GM23248 (cell line): Measurements from ENCODE around the gene PEX10. TPM values are rescaled to one million over a fixed set of nuclear protein-coding genes. Genes with fewer than 3 reads are reported as not detected.
A peak's percentile ranks its signal among the peaks of the same experiment; 100 is the strongest.

Source experiments
- DNase-seq: peaks from one replicate; pipeline ENCODE4 v3.0.0-alpha.2; 2015
- H2AFZ ChIP-seq: fragments of 200-600 bp; sonication (generic); 2 replicates; pipeline ENCODE4 v1.6.1; 2016; ENCODE audit warnings: antibody characterized with exemption
- H3F3A ChIP-seq: fragments of 200-600 bp; sonication (generic); 2 replicates; pipeline ENCODE4 v1.6.1; 2016; ENCODE audit warnings: mild to moderate bottlenecking, antibody characterized with exemption, mixed run types; ENCODE audit not compliant: insufficient read depth
- H3K27ac ChIP-seq: fragments of 200-600 bp; sonication (generic); 2 replicates; pipeline ENCODE4 v1.5.1; 2016; ENCODE audit warnings: mild to moderate bottlenecking
- H3K27me3 ChIP-seq: fragments of 200-600 bp; sonication (generic); replicated peaks from 2 replicates; pipeline ENCODE4 v1.6.1; 2016; ENCODE audit warnings: mild to moderate bottlenecking; ENCODE audit not compliant: insufficient read depth
- H3K36me3 ChIP-seq: fragments of 200-600 bp; sonication (generic); 2 replicates; pipeline ENCODE4 v1.6.1; 2016; ENCODE audit warnings: low read depth, mild to moderate bottlenecking
- H3K4me1 ChIP-seq: fragments of 200-600 bp; sonication (generic); 2 replicates; pipeline ENCODE4 v1.6.1; 2016; ENCODE audit warnings: mild to moderate bottlenecking; ENCODE audit not compliant: insufficient read depth
- H3K4me2 ChIP-seq: fragments of 200-600 bp; sonication (generic); one replicate; pipeline ENCODE4 v1.6.1; 2016; ENCODE audit warnings: mild to moderate bottlenecking; ENCODE audit not compliant: unreplicated experiment
- H3K4me3 ChIP-seq: fragments of 200-600 bp; sonication (generic); 2 replicates; pipeline ENCODE4 v1.5.1; 2016; ENCODE audit warnings: mild to moderate bottlenecking
- H3K79me2 ChIP-seq: fragments of 200-600 bp; sonication (generic); 2 replicates; pipeline ENCODE4 v1.6.1; 2016; ENCODE audit warnings: mild to moderate bottlenecking; ENCODE audit not compliant: insufficient read depth
- H3K9ac ChIP-seq: fragments of 200-600 bp; sonication (generic); 2 replicates; pipeline ENCODE4 v1.6.1; 2016; ENCODE audit warnings: mild to moderate bottlenecking
- H3K9me2 ChIP-seq: fragments of 200-600 bp; sonication (generic); 2 replicates; pipeline ENCODE4 v1.6.1; 2016; ENCODE audit warnings: mixed run types, mild to moderate bottlenecking, moderate library complexity; ENCODE audit not compliant: insufficient read depth
- H3K9me3 ChIP-seq: fragments of 200-600 bp; sonication (generic); one replicate; pipeline ENCODE4 v1.6.1; 2017; ENCODE audit warnings: low read depth
- H4K20me1 ChIP-seq: fragments of 200-600 bp; sonication (generic); 2 replicates; pipeline ENCODE4 v1.6.0; 2016; ENCODE audit not compliant: insufficient read depth
- EZH2 ChIP-seq: fragments of 200-600 bp; sonication (generic); IDR thresholded peaks from 2 replicates; pipeline ENCODE4 v1.6.1; 2018; ENCODE audit warnings: antibody characterized with exemption, mild to moderate bottlenecking; ENCODE audit not compliant: insufficient read depth, poor library complexity, severe bottlenecking
- EZH2phosphoT487 ChIP-seq: fragments of 200-600 bp; sonication (generic); IDR thresholded peaks from 2 replicates; pipeline ENCODE4 v1.6.1; 2018; ENCODE audit warnings: antibody characterized with exemption, moderate library complexity, mild to moderate bottlenecking, low read depth; ENCODE audit not compliant: insufficient read depth
- WGBS, 2 experiments: methylation state at CpG; one replicate each; pipeline ENCODE4 v1.1.6; 2015 to 2017; ENCODE audit warnings: low lambda C conversion rate in 2 of 2, low coverage in 1 of 2; ENCODE audit errors: missing lambda C conversion rate in 2 of 2; 5-methylcytosine and 5-hydroxymethylcytosine counted together
- in situ Hi-C: fragments of 300-500 bp; cut with MboI; formaldehyde crosslinking; loops from 2 replicates; pipeline ENCODE4 v1.15.0; 2020
- polyA plus RNA-seq: library from polyadenylated mRNA; unstranded; fragments of >200 nt; fragmentation: Nextera tagmentation; extraction: Ambion mirVana; gene quantifications from 2 replicates; pipeline ENCODE4 v1.2.1, GENCODE V29; 2016
- total RNA-seq: library from RNA; depleted of rRNA; stranded (reverse); fragments of >200 nt; shearing (Covaris generic); gene quantifications from 2 replicates; pipeline ENCODE4 v1.2.3, GENCODE V29; 2014

PEX10 gene
- total and polyA plus RNA-seq, 2 experiments from 2014 or later, result 24.7 to 51.3 TPM

DNA sequence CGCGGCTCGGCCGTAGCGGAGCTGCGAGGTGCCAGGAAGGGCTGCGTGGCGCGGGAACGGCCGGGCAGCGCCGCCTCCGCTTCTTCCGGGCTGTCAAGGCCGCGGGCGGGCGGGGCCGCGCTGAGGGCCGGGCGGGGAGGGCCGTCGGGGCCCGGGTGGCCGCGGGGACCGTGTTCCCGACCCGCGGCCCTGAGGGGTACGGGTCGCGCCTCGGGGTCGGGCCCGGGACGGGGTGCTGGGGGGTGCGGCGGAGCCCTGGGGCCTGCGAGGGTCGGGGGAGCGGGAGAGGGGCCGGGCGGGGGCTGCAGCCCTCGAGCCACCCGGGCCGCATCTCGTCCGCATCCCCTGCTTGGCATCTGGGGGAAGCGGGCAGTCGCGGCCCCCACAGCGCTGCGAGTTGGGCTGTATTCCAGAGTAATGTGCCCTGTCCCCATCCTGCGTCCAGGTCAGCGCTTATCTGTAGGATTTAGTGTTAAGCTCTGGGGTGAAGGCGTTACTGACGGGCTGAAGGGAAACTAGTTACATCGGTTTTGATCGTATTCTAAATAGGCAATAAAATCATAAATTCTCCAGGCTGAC lies 20.3 kb downstream of the PEX10 start:
- Histone ChIP-seq H3K27ac (peak overlapping the region; percentile 39; the same call in 1 of the 2 replicates), H3F3A (no peaks in the 10 kb centered on the region), H3K9me2 (no peaks in the 10 kb centered on the region), H3K4me3 (peak overlapping the region; percentile 85), H3K4me2 (peak overlapping the region; percentile 98), H4K20me1 (no peaks in the 10 kb centered on the region), H3K9me3 (no peaks in the 10 kb centered on the region), H2AFZ (no peak overlapping the region), H3K4me1 (peaks cover 11% of the 10 kb centered on the region), H3K9ac (peak overlapping the region; percentile 89), H3K27me3 (no peaks in the 10 kb centered on the region), H3K36me3 (no peaks in the 10 kb centered on the region; the same call in 1 of the 2 replicates), H3K79me2 (peaks cover 67% of the 10 kb centered on the region)
- 1% methylated on average over 25 to 31 of the region's 62 CpGs for WGBS, 2 experiments
- DNase-seq, result peak; percentile 47
- TF ChIP-seq EZH2phosphoT487 (no peak), EZH2 (no peak)
- in situ Hi-C loops, result no loop called here

DNA sequence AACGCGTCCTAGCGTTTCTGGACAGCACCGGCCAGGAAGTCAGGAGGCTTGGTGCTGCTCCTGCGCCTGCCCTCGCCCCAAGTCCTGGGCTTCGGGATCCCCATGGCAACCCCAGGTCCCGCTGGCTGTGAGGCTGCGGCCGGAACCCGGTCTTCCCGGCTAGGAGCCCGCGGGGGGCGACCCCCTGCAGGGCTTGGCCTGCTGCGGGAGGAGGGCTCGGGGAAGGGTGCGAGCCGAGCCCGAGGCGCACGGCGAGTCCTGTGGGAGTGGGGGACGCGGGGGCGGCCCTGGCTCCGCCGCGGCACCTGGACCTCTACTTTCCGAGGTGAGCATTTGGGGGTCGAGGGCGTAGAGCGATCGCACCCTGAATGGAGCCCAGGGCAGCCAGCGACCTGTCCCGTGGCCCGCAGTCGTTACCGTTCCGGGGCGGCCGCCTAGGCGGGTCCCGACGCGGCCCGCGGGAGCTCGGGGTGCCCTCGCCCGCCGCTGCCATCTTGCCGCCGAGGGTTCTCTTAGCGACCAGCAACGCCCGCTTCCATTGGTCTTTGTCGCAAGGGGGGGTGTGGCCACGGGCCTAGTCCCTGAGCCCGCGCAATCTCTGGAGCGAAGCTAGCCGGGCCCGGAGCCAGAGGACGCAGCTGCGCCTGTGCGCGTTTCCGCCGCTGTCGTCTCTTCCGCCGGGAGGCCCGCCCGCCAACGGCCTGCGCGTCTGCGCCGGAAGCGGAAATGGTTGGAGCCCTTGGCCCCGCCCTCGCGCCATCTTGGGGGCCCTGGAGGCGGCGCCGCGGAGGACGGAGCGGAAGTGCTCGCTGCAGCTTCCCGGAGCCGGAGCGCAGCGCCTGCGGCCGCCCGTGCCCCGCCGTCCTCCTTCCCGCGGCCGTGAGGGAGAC lies 21.1 kb downstream of the PEX10 start, which contains the start of the genes MORN1 and RER1:
Gene MORN1, minus strand, starts transcription at position 514 of the 890 bp plus-strand sequence. Its CDS starts 21 bp downstream, at position 493.
Gene RER1, plus strand, starts transcription at position 801 of the 890 bp plus-strand sequence. CDS start 3,950 bp downstream, outside the sequence.
- TF ChIP-seq EZH2 (no peak), EZH2phosphoT487 (no peak)
- H3K27ac ChIP-seq, result peak within 1 kb of the TSS; percentile 55
- H3K36me3 ChIP-seq, result no peaks in the 10 kb centered on the region; the same call in 1 of the 2 replicates
- peak within 1 kb of the TSS; percentile 98 for H3K4me2 ChIP-seq
- no peaks in the 10 kb centered on the region for H3K9me3 ChIP-seq
- peaks cover 60% of the 10 kb centered on the region for H3K79me2 ChIP-seq
- peak within 1 kb of the TSS; percentile 89 for H3K9ac ChIP-seq
- peak within 1 kb of the TSS; percentile 82 for H2AFZ ChIP-seq
- H4K20me1 ChIP-seq, result no peaks in the 10 kb centered on the region
- H3K4me3 ChIP-seq, result peak within 1 kb of the TSS; percentile 88
- peak; percentile 100 for DNase-seq
- H3F3A ChIP-seq, result no peaks in the 10 kb centered on the region
- no peaks in the 10 kb centered on the region for H3K9me2 ChIP-seq
- in situ Hi-C loops, result no loop called here
- WGBS, 2 experiments, result 0 to 1% methylated on average over 88 to 91 of the region's 103 CpGs
- H3K27me3 ChIP-seq, result no peaks in the 10 kb centered on the region
- peaks cover 11% of the 10 kb centered on the region for H3K4me1 ChIP-seq

DNA sequence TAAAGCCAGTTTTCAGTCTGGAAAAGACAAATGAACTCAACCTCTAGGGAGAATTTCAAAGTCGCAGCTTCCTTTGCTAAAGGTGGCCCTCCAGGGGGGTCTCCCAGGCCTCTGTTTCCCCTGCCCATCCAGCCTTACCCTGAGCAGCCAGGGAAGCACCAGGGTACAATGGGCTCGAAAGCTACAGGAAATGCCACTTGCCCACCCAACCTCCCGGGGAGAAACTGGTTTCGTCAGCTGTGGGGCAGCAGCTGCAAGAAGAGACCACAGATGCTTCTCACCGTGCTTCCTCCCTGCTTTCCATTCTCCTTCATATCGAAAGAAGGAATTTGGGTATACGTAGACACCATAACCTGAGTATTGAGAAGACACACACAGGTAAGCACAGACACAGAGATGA lies 22.7 kb downstream of the PEX10 start:
- no peak overlapping the region for H3K4me2 ChIP-seq
- no peak overlapping the region for H2AFZ ChIP-seq
- 0 out of 2 replicates have a peak overlapping the region, but pooled peaks have one; percentile 14 for H3K9ac ChIP-seq
- H3F3A ChIP-seq, result no peaks in the 10 kb centered on the region
- H3K79me2 ChIP-seq, result peaks cover 44% of the 10 kb centered on the region
- DNase-seq, result no peak
- peaks cover 11% of the 10 kb centered on the region for H3K4me1 ChIP-seq
- no peaks in the 10 kb centered on the region for H3K9me2 ChIP-seq
- H3K36me3 ChIP-seq, result no peaks in the 10 kb centered on the region; the same call in 1 of the 2 replicates
- H3K27me3 ChIP-seq, result no peaks in the 10 kb centered on the region
- TF ChIP-seq EZH2 (no peak), EZH2phosphoT487 (no peak)
- H4K20me1 ChIP-seq, result no peaks in the 10 kb centered on the region
- no peak overlapping the region for H3K27ac ChIP-seq
- WGBS, 2 experiments, result 91% methylated on average over 7 of the region's 7 CpGs
- H3K9me3 ChIP-seq, result no peaks in the 10 kb centered on the region
- no peak overlapping the region for H3K4me3 ChIP-seq
- in situ Hi-C loops, result no loop called here

DNA sequence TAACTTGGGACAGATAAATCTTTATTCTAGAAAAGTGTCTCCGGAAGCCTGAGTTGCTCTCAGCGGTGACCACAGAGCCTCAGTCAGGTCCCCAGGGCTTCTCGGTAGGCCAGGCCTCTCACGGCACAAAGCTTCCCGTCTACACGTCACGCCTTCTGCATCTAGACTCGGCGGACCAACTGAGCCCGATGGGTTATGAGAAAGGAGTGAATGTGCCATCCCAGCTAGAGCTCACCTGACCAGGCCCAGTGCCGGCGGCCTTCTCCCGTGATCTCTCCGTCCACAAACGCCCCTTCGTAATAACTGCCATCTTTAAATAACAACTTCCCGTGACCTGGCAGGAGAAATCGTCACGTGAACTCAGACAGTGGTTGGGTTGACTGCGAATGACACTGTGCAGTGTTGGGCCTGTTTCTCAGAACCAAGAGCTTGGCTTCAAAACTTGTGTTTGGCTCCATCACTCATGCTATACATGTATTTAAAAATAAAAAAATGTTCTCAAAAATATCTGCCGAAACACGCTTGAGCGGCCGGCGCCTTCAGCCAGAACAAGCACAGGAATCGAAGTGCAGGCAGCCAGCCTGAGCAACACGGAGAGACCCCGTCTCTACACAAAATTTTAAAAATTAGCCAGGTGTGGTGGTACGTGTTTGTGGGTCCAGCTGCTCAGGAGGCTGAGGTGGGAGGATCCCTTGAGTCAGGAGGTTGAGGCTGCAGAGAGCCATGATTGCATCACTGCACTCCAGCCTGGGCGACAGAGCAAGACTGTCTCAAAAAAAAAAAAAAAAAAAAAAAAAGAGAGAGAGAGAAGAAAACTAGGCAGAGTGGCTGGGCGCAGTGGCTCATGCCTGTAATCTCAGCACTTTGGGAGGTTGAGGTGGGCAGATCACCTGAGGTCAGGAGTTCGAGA lies 24.1 kb downstream of the PEX10 start:
- Histone ChIP-seq H3K9me3 (no peaks in the 10 kb centered on the region), H3K36me3 (no peaks in the 10 kb centered on the region; the same call in 1 of the 2 replicates), H3K4me3 (no peak overlapping the region), H3K4me1 (peaks cover 6% of the 10 kb centered on the region), H4K20me1 (no peaks in the 10 kb centered on the region), H3K27me3 (no peaks in the 10 kb centered on the region), H3F3A (no peaks in the 10 kb centered on the region), H3K9me2 (no peaks in the 10 kb centered on the region), H3K79me2 (peaks cover 30% of the 10 kb centered on the region), H3K4me2 (no peak overlapping the region), H2AFZ (no peak overlapping the region), H3K9ac (no peak overlapping the region), H3K27ac (no peak overlapping the region)
- 94 to 96% methylated on average over 31 to 32 of the region's 32 CpGs for WGBS, 2 experiments
- TF ChIP-seq EZH2phosphoT487, result no peak
- TF ChIP-seq EZH2, result no peak
- in situ Hi-C loops, result no loop called here
- DNase-seq, result no peak
